NT2/D1 (cell line): ENCODE measurements around the gene INVS.

ENCODE experiments used
- SUZ12 ChIP-seq: IDR thresholded peaks from 2 replicates; pipeline ENCODE4 v1.6.1; 2011; ENCODE audit not compliant: insufficient read length, insufficient read depth; ENCODE audit errors: extremely low read depth
- YY1 ChIP-seq: IDR thresholded peaks from 2 replicates; pipeline ENCODE4 v1.6.1; 2011; ENCODE audit not compliant: insufficient read length, insufficient read depth
- ZNF274 ChIP-seq: IDR thresholded peaks from 2 replicates; pipeline ENCODE4 v1.6.1; 2011; ENCODE audit warnings: mild to moderate bottlenecking, low read depth, low read length

DNA sequence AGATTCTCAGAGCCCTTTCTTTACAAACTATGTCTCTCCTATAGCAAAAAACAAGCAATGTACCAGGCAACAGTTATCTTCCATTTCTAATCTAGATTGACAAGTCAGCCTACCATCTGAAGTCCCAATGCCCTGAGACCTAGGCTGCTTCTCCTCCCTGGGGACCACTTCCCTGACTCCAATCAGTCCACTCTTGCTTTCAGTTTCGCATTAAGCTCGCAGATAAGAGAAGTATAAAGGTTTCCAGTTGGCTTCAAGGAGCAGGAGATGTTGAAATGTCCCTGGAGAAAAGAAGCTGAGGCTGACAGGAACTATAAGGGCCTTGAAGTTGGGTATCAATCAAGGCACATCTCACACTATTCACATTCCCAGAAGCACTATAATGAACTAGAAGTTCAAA, 32.5 kb upstream of the INVS start:
- TF ChIP-seq YY1, result no peak
- no peak for TF ChIP-seq ZNF274
- no peak for TF ChIP-seq SUZ12
